ENCODE data around the gene LAMA2. TPM values are rescaled to one million over a fixed set of nuclear protein-coding genes. Genes with fewer than 3 reads are reported as not detected.

Gene LAMA2
- total RNA-seq, 1 donor = 9.4 TPM

DNA sequence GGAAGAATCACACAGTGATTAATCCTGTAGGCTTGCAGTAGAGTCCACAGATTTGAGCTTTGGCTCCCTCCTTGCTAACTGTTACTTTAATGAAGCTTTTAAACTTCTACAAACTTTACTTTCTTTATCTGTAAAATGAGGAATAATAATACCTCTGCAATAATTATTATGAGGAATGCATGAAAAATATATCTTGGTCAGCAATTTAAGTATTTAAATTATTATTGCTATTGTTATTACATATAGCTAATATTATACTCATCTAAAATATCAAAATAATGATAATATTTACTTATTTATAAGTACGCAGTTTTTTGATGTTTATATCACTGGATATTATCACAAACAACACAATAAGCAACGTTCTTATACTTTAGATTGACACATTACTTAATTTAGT lies 38.3 kb upstream of the LAMA2 start:
- no peaks in the 10 kb centered on the region for H3K9me3 ChIP-seq (ENCODE audit: low read depth, low read length)
- TF ChIP-seq, protein P1, sequence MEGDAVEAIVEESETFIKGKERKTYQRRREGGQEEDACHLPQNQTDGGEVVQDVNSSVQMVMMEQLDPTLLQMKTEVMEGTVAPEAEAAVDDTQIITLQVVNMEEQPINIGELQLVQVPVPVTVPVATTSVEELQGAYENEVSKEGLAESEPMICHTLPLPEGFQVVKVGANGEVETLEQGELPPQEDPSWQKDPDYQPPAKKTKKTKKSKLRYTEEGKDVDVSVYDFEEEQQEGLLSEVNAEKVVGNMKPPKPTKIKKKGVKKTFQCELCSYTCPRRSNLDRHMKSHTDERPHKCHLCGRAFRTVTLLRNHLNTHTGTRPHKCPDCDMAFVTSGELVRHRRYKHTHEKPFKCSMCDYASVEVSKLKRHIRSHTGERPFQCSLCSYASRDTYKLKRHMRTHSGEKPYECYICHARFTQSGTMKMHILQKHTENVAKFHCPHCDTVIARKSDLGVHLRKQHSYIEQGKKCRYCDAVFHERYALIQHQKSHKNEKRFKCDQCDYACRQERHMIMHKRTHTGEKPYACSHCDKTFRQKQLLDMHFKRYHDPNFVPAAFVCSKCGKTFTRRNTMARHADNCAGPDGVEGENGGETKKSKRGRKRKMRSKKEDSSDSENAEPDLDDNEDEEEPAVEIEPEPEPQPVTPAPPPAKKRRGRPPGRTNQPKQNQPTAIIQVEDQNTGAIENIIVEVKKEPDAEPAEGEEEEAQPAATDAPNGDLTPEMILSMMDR (IDR thresholded peaks at IDR 0.05; ENCODE audit: extremely low read depth, low read depth, low read length) = no peak
- H3K79me2 ChIP-seq (ENCODE audit: insufficient read depth, low read length) = no peaks in the 10 kb centered on the region
- no peaks in the 10 kb centered on the region for H3K36me3 ChIP-seq (ENCODE audit: insufficient read depth, low read length)
- no peaks in the 10 kb centered on the region for H3K27me3 ChIP-seq (ENCODE audit: insufficient read depth, low read length)
- no peak overlapping the region for H3K27ac ChIP-seq (ENCODE audit: low read depth, low read length)
- H3K4me1 ChIP-seq (ENCODE audit: insufficient read depth, low read length) = no peaks in the 10 kb centered on the region
- H4K20me1 ChIP-seq (ENCODE audit: insufficient read depth, low read length) = no peaks in the 10 kb centered on the region
- DNase-seq (ENCODE audit: insufficient read length, low spot score, missing footprints) = no peak
- no peak overlapping the region for H3K4me3 ChIP-seq (ENCODE audit: insufficient read depth, low read length)
- no peak overlapping the region for H2AFZ ChIP-seq (ENCODE audit: low read length)
- H3K4me2 ChIP-seq (ENCODE audit: insufficient read depth, low read length) = no peak overlapping the region

DNA sequence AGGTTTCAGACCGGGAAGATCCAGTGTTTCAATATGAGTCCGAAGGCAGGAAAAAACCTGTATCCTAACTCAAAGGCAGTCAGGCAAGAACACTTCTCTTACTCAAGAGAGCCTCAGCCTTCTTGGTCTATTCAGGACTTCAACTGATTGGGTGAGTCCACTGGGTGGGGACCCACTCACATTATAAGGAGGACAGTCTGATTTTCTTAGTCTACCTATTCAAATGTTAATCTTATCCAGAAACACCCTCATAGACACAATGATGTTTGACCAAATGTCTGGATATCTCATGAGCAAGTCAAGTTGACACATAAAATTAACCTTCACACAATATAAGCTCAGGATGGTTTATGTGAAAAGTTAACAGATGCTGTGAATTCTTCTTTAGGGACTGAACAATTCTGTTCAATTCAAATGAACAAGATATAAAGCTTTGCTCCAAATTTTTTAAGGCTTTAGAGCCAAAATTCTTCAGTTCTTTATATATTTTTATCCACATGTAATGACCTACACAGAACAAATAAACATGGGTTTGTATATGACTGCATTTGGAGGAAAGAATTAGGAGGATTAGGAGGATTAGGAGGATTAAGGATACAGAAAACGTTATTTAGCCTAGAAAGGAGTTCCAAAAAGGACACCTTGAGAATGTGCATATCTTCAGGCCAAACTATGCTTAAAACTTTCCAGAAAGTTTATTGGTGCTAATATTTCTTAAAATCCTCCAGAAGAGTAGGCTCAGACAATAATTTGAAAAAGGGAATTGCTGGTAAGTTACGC lies 35.3 kb upstream of the LAMA2 start:
- H2AFZ ChIP-seq (ENCODE audit: low read length) = no peak overlapping the region
- no peak overlapping the region for H3K27ac ChIP-seq (ENCODE audit: low read depth, low read length)
- H3K4me2 ChIP-seq (ENCODE audit: insufficient read depth, low read length) = no peak overlapping the region

DNA sequence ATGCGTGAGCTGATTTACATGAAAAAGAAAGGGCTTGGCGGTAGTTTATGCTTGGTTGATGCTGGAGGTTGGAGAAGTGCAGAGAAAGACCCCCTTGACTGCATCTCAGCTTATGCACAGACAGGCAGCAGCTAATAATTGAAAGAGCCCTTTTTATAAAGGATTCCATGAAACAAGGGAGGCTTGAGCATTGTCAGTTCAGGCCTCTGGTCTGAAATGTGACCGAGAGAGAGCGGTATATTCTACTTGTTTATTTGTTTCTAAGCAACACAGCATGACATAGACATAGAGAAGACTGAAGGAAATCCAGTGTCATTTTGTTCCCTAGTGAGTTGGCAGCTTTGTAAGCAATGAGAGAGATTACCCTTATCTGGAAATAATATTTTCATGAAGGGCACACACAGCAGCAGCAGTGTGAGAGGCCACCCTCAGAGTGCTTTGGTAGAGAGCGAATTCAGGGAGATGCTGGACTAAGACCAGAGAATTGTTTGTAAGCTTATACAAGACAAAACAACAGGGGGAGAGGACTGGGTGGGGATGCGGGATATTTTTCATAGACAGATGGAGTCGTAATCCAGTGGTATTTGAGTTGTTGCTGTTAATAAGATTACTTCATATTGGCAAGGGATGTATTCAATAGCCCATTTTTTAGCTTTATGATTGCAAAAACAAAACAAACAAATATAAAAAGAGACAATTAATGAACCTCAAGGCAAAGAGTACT lies 34.6 kb upstream of the LAMA2 start:
- Histone ChIP-seq H4K20me1 (ENCODE audit: insufficient read depth, low read length) (no peaks in the 10 kb centered on the region), H3K27ac (ENCODE audit: low read depth, low read length) (no peak overlapping the region), H3K9me3 (ENCODE audit: low read depth, low read length) (no peaks in the 10 kb centered on the region), H3K4me2 (ENCODE audit: insufficient read depth, low read length) (no peak overlapping the region), H3K27me3 (ENCODE audit: insufficient read depth, low read length) (no peaks in the 10 kb centered on the region), H3K4me1 (ENCODE audit: insufficient read depth, low read length) (no peaks in the 10 kb centered on the region), H3K79me2 (ENCODE audit: insufficient read depth, low read length) (no peaks in the 10 kb centered on the region), H3K4me3 (ENCODE audit: insufficient read depth, low read length) (no peak overlapping the region), H2AFZ (ENCODE audit: low read length) (no peak overlapping the region), H3K36me3 (ENCODE audit: insufficient read depth, low read length) (no peaks in the 10 kb centered on the region)
- DNase-seq (ENCODE audit: insufficient read length, low spot score, missing footprints) = no peak
- TF ChIP-seq, protein P1 (IDR thresholded peaks at IDR 0.05; ENCODE audit: extremely low read depth, low read depth, low read length) = no peak

More for the DNA sequence above, 35.3 kb upstream of the LAMA2 start:
- Histone ChIP-seq H3K79me2 (ENCODE audit: insufficient read depth, low read length) (no peaks in the 10 kb centered on the region), H3K9me3 (ENCODE audit: low read depth, low read length) (no peaks in the 10 kb centered on the region), H3K4me3 (ENCODE audit: insufficient read depth, low read length) (no peak overlapping the region), H4K20me1 (ENCODE audit: insufficient read depth, low read length) (no peaks in the 10 kb centered on the region), H3K36me3 (ENCODE audit: insufficient read depth, low read length) (no peaks in the 10 kb centered on the region), H3K4me1 (ENCODE audit: insufficient read depth, low read length) (no peaks in the 10 kb centered on the region), H3K27me3 (ENCODE audit: insufficient read depth, low read length) (no peaks in the 10 kb centered on the region)
- DNase-seq (ENCODE audit: insufficient read length, low spot score, missing footprints) = no peak
- TF ChIP-seq, protein P1 (IDR thresholded peaks at IDR 0.05; ENCODE audit: extremely low read depth, low read depth, low read length) = no peak

DNA sequence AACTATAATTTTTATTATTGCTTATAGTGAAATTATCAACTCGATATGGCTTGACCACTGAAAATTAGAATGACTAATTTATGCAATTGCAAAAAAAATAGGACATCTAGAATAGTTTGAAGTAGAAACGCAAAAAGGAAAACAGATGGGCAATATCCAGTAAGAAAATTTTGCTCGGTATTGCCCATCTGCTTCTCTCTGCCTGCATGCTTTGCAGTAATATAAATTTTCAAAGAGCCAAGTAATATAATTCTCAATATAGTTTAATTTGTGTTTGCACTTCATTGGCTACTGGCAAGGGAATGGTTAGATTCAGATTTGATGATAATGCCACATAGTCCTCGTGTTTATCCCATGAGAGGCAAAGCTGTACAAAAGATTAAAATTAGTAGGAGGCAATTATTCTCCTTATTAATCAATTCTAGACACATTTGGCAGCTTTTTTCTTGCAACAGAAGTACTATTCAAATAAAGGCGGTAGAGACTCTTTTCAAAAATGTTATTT lies 27.3 kb upstream of the LAMA2 start:
- H3K27ac ChIP-seq (ENCODE audit: low read depth, low read length) = no peak overlapping the region
- H3K79me2 ChIP-seq (ENCODE audit: insufficient read depth, low read length) = no peaks in the 10 kb centered on the region
- no peaks in the 10 kb centered on the region for H3K4me1 ChIP-seq (ENCODE audit: insufficient read depth, low read length)
- no peak for DNase-seq (ENCODE audit: insufficient read length, low spot score, missing footprints)
- H3K9me3 ChIP-seq (ENCODE audit: low read depth, low read length) = no peaks in the 10 kb centered on the region
- no peak overlapping the region for H3K4me2 ChIP-seq (ENCODE audit: insufficient read depth, low read length)
- TF ChIP-seq, protein P1 (IDR thresholded peaks at IDR 0.05; ENCODE audit: extremely low read depth, low read depth, low read length) = no peak
- H4K20me1 ChIP-seq (ENCODE audit: insufficient read depth, low read length) = no peaks in the 10 kb centered on the region
- no peaks in the 10 kb centered on the region for H3K27me3 ChIP-seq (ENCODE audit: insufficient read depth, low read length)
- H2AFZ ChIP-seq (ENCODE audit: low read length) = no peak overlapping the region
- H3K4me3 ChIP-seq (ENCODE audit: insufficient read depth, low read length) = no peak overlapping the region
- no peaks in the 10 kb centered on the region for H3K36me3 ChIP-seq (ENCODE audit: insufficient read depth, low read length)

All from osteoblast (primary cell).